ENCODE results near the gene ITGB5.

ITGB5 gene

GRCh38 chr3:124860599-124860998 lies 26.6 kb downstream of the ITGB5 start:
- DNase-seq (ENCODE audit: low read depth) = peak; percentile 94

- no peak for DNase-seq (ENCODE audit: low read depth)
Observed at GRCh38 chr3:124859025-124859424, 28.1 kb downstream of the ITGB5 start.

- no peak for DNase-seq (ENCODE audit: low read depth)
Observed at GRCh38 chr3:124858275-124858674, 28.9 kb downstream of the ITGB5 start.

DNA sequence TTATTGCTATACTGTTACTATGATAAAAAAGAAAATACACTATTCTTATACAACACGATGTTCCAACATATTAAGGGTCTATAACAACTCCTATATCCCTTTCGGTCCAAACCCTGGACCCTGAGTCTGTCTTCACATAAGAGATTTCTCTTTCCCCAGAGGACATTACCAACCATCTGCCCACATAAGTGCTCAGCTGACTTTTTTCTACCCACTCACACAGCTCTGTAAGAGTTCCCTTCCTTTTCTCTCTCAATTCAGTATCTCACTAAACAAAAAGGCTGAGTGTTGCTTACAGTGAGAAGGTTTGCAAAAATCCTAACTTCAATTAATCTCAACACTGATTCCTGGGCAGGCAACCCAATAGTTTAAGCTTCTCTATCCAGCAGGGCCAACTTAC lies 30.5 kb downstream of the ITGB5 start:
- no peak for DNase-seq (ENCODE audit: low read depth)

DNA sequence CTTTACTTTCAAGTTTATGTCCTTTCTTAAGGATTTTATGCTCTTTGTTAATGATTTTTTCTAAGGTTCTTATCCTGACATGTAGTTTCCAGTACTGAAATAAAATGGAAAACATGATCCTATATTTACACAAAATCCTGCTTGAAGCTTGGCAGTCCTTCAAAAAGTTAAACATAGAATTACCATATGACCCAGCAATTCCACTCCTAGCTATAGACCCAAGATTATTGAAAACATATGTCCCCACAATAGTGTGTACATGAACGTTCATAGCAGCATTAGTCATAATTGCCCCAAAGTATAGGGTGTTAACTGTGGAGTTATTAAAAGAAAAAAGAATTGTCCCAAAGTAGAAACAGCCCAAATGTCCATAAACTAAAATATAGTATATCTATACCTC lies 33.2 kb downstream of the ITGB5 start:
- no peak for DNase-seq (ENCODE audit: low read depth)

DNA sequence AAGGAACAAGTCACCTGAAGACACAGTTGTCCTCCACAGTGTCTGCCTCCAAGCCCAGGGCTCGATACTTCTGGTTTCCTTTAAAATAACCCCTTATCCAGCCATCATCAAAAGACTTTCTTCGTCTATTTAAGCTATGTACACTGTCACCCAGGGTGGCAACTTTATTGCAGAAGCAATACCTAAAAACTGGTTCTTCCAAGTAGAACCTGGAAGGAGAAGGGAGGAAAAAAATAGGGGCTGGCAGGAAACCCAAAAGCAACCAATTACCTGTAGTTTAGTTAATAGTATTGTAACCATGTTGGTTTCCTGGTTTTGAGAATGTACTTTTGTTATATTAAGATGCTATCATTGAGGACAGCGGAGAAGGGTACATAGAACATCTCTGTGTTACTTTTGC lies 33.7 kb downstream of the ITGB5 start:
- DNase-seq (ENCODE audit: low read depth) = no peak

GRCh38 chr3:124851905-124852304 lies 35.3 kb downstream of the ITGB5 start:
- DNase-seq (ENCODE audit: low read depth) = no peak

GRCh38 chr3:124851136-124851535 lies 36.0 kb downstream of the ITGB5 start:
- DNase-seq (ENCODE audit: low read depth) = no peak

DNA sequence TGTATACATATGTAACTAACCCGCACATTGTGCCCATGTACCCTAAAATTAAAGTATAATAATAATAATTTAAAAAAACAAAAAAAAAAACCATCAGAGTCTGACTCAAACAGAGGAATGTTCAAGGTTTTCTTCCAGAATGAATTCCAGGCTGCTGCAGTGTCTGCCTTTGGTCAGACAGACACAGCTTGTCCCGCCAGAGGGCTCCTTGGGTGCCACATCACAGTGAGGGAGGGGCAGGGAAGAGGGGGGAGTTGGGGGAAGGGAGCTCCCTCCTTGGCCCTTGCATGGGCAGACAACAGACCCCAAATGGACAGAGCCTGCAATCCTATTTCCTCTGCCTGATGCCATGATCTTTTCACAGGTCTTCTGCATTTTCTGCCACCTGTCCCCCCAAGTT lies 36.5 kb downstream of the ITGB5 start:
- DNase-seq (ENCODE audit: low read depth) = no peak

GRCh38 chr3:124850212-124850611 lies 37.0 kb downstream of the ITGB5 start:
- DNase-seq (ENCODE audit: low read depth) = no peak

DNA sequence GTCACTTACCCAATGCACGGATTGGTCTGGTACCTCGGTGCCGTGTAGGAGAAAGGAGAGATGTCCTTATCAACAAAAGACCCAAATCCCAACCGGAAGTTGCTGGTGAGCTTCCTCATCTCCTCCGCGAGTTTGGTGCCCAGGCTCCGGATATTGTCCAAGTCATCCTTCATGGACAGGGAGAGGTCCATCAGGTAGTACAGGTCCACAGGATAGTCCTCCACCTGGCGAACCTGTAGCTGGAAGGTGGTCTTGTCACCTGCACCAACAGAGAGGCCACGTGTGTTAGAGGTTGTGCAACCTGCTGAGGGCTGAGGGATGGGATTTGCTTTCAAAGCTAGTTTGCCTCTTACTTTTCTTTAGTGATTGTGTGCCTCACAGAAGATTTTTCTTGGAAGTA lies 38.9 kb downstream of the ITGB5 start:
- no peak for DNase-seq (ENCODE audit: low read depth)

DNA sequence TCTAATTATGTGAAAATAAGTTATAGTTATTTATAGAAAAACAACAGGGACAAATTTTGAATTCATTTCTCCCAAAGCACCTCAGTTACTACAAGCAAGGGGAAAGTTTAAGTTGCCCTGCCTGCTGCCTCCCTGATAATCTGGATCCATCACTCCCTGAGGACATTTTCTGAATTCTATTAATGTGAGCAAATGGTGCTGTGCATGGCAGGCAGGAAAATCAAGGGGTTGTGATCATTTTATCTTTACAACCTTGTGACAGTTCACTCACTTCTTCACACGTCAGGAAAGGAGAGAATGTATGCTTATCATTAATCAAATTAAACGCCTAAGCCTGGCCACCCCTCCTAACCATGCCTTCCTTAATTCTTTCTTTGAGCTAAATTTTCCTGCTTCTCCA lies 39.3 kb downstream of the ITGB5 start:
- DNase-seq (ENCODE audit: low read depth) = no peak

GRCh38 chr3:124847051-124847450 lies 40.1 kb downstream of the ITGB5 start:
- no peak for DNase-seq (ENCODE audit: low read depth)

GRCh38 chr3:124846189-124846588 lies 41.0 kb downstream of the ITGB5 start:
- DNase-seq (ENCODE audit: low read depth) = no peak

DNA sequence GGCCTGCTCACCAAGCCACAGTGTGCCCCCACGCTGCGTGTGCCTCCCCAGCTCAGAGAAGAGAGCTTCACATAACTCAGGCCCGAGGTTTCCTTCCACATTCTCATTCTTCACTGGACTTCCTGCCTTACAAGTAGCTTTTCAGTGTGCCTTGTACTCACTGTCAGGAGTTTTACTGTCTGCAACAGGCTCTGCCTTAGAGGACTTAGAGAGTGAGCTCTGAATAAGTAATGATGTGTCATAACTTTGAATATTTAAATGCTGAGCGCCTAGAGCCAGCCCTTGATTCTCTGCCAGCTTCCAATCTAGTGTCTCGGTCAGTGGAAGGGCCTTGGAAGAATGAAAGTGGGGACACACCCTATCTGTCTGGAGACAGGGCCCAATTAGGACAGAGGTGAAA lies 41.8 kb downstream of the ITGB5 start:
- no peak for DNase-seq (ENCODE audit: low read depth)

DNA sequence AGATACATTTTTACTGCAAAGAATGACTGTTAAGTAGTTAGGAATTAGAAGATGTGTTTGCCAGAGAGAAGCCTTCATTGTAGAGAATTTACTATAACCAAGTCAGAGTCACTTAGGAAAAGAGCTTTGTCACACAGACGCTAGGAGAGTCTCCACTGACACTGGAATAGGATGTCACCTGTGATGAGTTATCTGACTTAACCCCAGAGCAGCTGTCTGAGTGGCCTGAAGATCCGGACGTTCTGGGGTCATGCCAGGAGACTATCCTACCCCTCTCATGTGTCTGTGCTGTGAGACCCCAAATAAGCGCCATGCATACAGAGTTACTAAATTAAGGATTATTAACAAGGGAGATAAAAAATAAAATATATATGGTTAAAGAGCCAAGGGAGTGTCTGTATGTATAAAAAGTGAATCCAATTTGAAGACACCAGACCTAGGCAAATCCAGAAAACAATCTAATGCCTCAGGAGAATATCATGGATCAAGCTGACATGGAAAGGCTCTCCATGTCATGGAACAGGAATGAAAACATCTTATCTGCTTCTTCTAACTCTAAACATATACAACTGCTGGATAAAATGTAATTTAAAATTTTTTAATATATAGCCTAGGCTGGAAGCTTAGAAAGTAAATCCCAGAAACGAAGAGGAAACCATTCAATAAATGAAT lies 43.5 kb downstream of the ITGB5 start:
- DNase-seq (ENCODE audit: low read depth) = no peak

DNA sequence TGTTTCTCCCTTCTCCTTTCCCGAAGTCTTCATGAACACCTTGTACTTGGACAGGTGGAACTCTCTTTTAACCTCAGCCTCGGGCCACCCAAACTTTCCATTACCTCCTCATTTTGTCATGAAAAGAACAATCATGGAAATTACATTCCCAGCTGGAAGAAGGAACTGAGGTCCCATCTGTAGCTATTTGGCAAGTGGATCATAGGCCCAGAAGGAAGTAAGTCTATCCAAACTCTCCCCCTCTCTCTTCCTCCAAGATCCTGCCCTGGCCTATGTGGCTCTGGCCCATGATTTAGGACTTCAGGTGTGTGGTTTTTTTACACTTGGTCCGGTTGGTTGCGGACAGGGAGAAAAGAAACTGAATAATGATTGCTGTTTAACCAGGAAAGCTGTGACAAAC lies 44.1 kb downstream of the ITGB5 start:
- no peak for DNase-seq (ENCODE audit: low read depth)

GRCh38 chr3:124841517-124841916 lies 45.6 kb downstream of the ITGB5 start:
- no peak for DNase-seq (ENCODE audit: low read depth)

GRCh38 chr3:124840331-124840730 lies 46.8 kb downstream of the ITGB5 start:
- no peak for DNase-seq (ENCODE audit: low read depth)

- DNase-seq (ENCODE audit: low read depth) = no peak
Observed at GRCh38 chr3:124839896-124840295, 47.3 kb downstream of the ITGB5 start.

GRCh38 chr3:124838963-124839362 lies 48.2 kb downstream of the ITGB5 start:
- DNase-seq (ENCODE audit: low read depth) = no peak

DNA sequence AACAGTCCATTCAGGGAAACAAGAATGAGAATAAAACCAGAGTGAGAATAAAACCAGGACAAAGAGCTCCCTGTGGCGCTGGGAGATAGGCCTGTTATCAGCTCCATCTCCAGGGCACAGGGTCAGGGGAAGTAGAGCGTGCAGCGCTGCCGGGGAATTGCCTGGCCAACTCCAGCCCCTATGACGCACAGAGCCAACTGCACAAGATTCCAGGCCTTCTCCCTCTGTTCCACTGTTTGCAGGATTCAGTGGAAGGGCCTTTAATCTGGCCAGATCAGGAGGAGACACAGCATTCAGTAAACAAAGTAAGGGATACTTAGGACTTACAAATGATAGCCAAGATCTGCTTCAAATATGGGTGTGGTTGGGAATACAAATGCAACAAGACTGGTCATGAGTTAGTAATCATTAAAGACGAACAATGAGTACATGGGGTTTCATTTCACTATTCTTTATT lies 49.4 kb downstream of the ITGB5 start:
- no peak for DNase-seq (ENCODE audit: low read depth)

- DNase-seq (ENCODE audit: low read depth) = no peak
Observed at GRCh38 chr3:124837065-124837464, 50.1 kb downstream of the ITGB5 start.

DNA sequence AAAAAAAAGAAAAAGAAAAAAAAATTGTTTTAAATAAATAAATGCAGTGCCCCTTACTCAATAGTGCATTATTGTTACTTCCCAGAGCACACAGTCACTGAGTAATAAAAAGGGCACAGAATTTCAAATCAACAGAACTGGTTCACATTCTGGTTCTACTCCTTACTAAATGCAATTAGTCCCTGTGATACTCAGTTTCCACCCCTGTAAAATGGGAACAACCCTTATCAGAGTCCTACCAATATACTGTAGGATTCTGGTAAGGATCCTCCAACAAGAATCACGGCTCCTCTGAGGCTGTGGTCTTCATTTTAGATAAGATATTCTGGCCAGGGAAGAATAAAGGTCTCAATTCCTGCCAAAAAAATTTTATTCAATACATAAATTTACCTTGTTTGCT lies 50.7 kb downstream of the ITGB5 start:
- DNase-seq (ENCODE audit: low read depth) = no peak
